IMR-90 (cell line): Measurements from ENCODE around the gene FAF1.

ENCODE experiments used
- CEBPB ChIP-seq: IDR thresholded peaks from 2 replicates; pipeline ENCODE4 v1.6.1; 2012; ENCODE audit warnings: low read depth, low read length, improper control_type of control experiment
- CTCF ChIP-seq: conservative IDR thresholded peaks from 2 replicates; pipeline ENCODE4 v1.5.1; 2012; ENCODE audit warnings: mild to moderate bottlenecking, low read depth, low read length, improper control_type of control experiment
- FOS ChIP-seq: fragments of 150-350 bp; IDR thresholded peaks from 2 replicates; pipeline ENCODE4 v1.6.1; 2016; ENCODE audit warnings: low read depth, low read length
- POLR2A ChIP-seq: IDR thresholded peaks from 2 replicates; pipeline ENCODE4 v1.6.1; 2012; ENCODE audit warnings: mild to moderate bottlenecking, low read depth, low read length
- RCOR1 ChIP-seq: IDR thresholded peaks from 2 replicates; pipeline ENCODE4 v1.6.1; 2012; ENCODE audit warnings: mild to moderate bottlenecking, low read length, improper control_type of control experiment; ENCODE audit not compliant: insufficient replicate concordance
- SMC3 ChIP-seq: fragments of 150-350 bp; IDR thresholded peaks from 2 replicates; pipeline ENCODE4 v1.6.1; 2016; ENCODE audit warnings: low read depth, mild to moderate bottlenecking, antibody characterized with exemption, low read length, moderate library complexity

DNA sequence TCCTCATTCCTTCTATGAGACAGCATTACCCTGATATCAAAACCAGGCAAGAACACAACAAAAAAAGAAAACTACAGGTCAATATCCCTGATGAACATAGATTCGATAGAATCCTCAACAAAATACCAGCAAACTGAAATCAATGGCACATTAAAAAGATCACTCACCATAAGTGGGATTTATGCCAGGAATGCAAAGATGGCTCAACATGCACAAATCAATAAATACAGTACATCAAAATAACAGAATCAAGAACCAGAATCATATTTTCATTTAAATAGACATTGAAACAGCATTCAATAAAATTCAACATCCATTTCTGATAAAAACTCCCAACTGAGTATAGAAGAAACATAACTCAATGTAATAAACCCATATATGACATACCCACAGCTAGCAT lies 36.5 kb downstream of the FAF1 start:
- TF ChIP-seq CTCF (no peak), POLR2A (no peak), FOS (no peak), RCOR1 (no peak), CEBPB (no peak), SMC3 (no peak)
